Small intestine (tissue), 7 donors: ENCODE data around the gene VPS54. TPM values are rescaled to one million over a fixed set of nuclear protein-coding genes. Genes with fewer than 3 reads are reported as not detected.
"Not testable (repeated sequence)": the region's sequence is repeated elsewhere in the genome, so short reads cannot be mapped to it uniquely, and the experiment has no call there.

ENCODE experiments used
- DNase-seq, 2 donors: peaks; one replicate each; pipeline versions ENCODE4 v3.0.0 to v3.0.0-alpha.2; 2013
- FAIRE-seq: peaks from 2 replicates; lab custom pipeline; 2012; peaks lifted over from hg19 to GRCh38; lab: Jason Lieb, UNC
- H3K27ac ChIP-seq, 3 donors: one replicate each; pipeline ENCODE4 v1.5.1; 2013; ENCODE audit warnings: low read length in 2 of 3, mild to moderate bottlenecking in 2 of 3, control low read depth in 1 of 3, inconsistent platforms in 1 of 3, low read depth in 1 of 3, moderate library complexity in 1 of 3
- H3K27me3 ChIP-seq, 3 donors: one replicate each; pipeline ENCODE4 v1.6.1; 2013; ENCODE audit warnings: low read length in 3 of 3, inconsistent platforms in 1 of 3; ENCODE audit not compliant: control insufficient read depth in 3 of 3, insufficient read depth in 3 of 3
- H3K36me3 ChIP-seq, 3 donors: one replicate each; pipeline ENCODE4 v1.6.1; 2013; ENCODE audit warnings: low read length in 3 of 3, inconsistent platforms in 1 of 3, low read depth in 1 of 3, mild to moderate bottlenecking in 1 of 3, moderate library complexity in 1 of 3; ENCODE audit not compliant: control insufficient read depth in 3 of 3, insufficient read depth in 2 of 3
- H3K4me1 ChIP-seq, 3 donors: one replicate each; pipeline ENCODE4 v1.6.1; 2013; ENCODE audit warnings: low read length in 2 of 3, inconsistent platforms in 1 of 3, low read depth in 1 of 3, mild to moderate bottlenecking in 1 of 3, moderate library complexity in 1 of 3; ENCODE audit not compliant: control insufficient read depth in 3 of 3, insufficient read depth in 2 of 3
- H3K4me3 ChIP-seq, 3 donors: one replicate each; pipeline ENCODE4 v1.5.1; 2013; ENCODE audit warnings: low read length in 3 of 3, control low read depth in 1 of 3, inconsistent platforms in 1 of 3, low read depth in 1 of 3, mild to moderate bottlenecking in 1 of 3, moderate library complexity in 1 of 3
- H3K9me3 ChIP-seq, 2 donors: one replicate each; pipeline ENCODE4 v1.6.1; 2013; ENCODE audit warnings: low read depth in 1 of 2, low read length in 1 of 2; ENCODE audit not compliant: control insufficient read depth in 2 of 2, insufficient read depth in 1 of 2
- WGBS, 3 donors: extraction: QIAGEN DNeasy Blood & Tissue Kit; methylation state at CpG; one replicate each; pipeline ENCODE4 v1.1.7; 2013; 5-methylcytosine and 5-hydroxymethylcytosine counted together
- polyA plus RNA-seq, 4 donors: library from polyadenylated mRNA; stranded (reverse) in 3 of 4; unstranded in 1 of 4; fragments of 200-250 nt in 3 of 4; fragments of 120-200 nt in 1 of 4; gene quantifications; one replicate each; pipeline versions ENCODE4 v1.2.1 to v1.2.3, GENCODE V29; 2013
- donor health status: healthy with polysubstance abuse.
- donor health status: control.
- donor health status: control.
- donor health status: Bipolar disorder and iron deficiency.
- donor health status: healthy.

The VPS54 gene
- polyA plus RNA-seq, 4 donors: 12.3 to 30.4 (median 17.6) TPM

DNA sequence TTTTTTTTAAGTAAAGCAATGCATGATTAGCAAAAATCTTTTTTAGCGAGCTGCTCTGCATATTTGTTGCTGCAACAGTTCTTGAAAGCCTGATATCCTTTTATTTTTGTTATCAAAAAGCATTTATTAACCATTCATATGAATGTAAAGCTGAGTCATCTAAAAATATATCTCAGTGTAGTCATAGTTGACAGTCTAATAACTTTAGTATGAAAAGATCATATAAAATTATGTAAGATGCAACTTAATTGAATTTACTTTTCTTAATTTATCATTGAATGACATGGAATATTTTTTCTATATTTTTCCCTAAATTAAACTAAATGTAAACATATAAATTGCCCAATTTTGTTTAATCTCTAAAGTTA lies 169.0 kb downstream of the VPS54 start:
- FAIRE-seq: no peak
- WGBS, 3 donors: 78 to 82% (median 80%) methylated on average over 1 of the region's 1 CpG
- H3K4me3 ChIP-seq: no peak overlapping the region

DNA sequence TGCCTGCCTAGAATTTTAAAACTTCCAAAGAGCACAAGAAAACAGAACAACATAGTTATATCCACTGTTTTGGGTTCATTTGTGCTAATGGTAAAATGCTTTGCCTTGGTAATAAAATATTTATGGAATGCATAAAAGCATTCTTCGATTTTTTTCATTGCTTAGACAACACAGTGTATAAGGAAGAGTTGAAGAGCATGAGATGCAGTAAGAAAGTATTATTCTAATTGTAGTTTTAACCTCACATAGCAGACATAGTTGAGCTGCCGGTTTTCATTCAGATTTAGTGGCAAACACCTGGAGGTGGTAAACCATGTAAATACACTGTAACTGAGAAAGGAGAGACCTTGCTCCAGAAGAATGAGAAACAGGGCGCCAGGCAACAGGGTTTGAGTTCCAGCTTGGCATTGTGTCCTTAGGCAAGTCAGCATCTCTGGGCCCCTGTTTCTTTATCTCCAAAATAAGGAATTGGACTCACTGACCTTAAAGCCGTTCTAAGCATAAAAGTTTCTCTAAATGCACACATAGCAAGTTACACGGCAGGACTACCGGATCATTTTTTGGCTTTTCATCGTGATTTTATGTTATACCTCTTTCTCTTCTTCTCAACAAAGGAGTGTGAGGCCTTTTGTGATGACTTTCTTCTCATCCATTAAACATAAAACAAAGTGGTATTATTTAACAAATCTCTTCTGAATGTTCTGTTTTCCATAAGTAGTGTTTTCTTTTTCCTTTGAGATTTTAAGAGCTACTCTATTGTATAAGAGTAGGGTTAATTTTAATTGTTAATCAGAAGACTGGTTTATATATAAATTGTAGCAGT lies 169.6 kb downstream of the VPS54 start:
- peaks cover 6 to 7% (median 6%) of the 10 kb centered on the region in 3 donors for H3K4me1 ChIP-seq
- H3K36me3 ChIP-seq: no peaks in the 10 kb centered on the region
- H3K27ac ChIP-seq: peak overlapping the region in 1 of 3 donors; percentile 31
- no peak overlapping the region for H3K4me3 ChIP-seq
- H3K9me3 ChIP-seq: no peaks in the 10 kb centered on the region
- WGBS, 3 donors: 59 to 67% (median 64%) methylated on average over 7 of the region's 7 CpGs
- H3K27me3 ChIP-seq: no peaks in the 10 kb centered on the region
- DNase-seq (no peak), FAIRE-seq (no peak)

More for the DNA sequence above, 169.0 kb downstream of the VPS54 start:
- Histone ChIP-seq H3K4me1 (peaks cover 6 to 7% (median 6%) of the 10 kb centered on the region in 3 donors), H3K9me3 (no peaks in the 10 kb centered on the region), H3K27ac (peak overlapping the region in 1 of 3 donors; percentile 31), H3K36me3 (no peaks in the 10 kb centered on the region), H3K27me3 (no peaks in the 10 kb centered on the region)
- DNase-seq: no peak

DNA sequence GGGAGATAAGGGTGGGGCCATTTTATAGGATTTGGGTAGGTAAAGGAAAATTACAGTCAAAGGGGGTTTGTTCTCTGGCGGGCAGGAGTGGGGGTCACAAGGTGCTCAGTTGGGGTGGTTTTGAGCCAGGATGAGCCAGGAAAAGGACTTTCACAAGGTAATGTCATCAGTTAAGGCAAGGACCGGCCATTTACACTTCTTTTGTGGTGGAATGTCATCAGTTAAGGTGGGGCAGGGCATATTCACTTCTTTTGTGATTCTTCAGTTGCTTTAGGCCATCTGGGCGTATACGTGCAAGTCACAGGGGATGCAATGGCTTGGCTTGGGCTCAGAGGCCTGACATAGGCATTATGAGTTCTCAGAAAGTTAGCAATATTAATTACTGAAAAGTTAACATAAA lies 171.7 kb downstream of the VPS54 start:
- not testable (repeated sequence) for H3K27me3 ChIP-seq, DNase-seq, H3K36me3 ChIP-seq, H3K9me3 ChIP-seq, H3K4me3 ChIP-seq, H3K27ac ChIP-seq, FAIRE-seq
- peaks cover 6 to 14% (median 9%) of the 10 kb centered on the region in 3 donors for H3K4me1 ChIP-seq
- 83 to 98% (median 94%) methylated on average over 3 to 4 of the region's 4 CpGs for WGBS, 3 donors

DNA sequence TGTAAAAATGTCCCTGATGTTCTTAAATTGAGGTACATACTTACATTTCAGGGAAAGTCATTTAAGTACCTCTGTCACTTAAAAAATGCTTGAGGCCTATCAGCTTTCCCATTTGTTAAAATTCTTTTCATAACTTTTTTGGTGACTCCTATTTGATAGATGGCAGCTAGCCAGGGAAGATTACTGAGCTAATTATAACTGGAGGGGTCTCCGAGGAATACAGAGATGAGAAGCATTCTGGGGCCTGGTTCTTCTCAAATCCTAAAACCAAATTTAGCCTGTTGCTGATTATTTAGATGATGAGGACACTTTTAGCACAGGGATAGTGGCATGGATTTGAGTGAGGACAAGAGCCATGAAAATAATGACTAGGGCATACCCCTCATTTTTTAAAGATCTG lies 172.7 kb downstream of the VPS54 start:
- peaks cover 6 to 14% (median 6%) of the 10 kb centered on the region in 3 donors for H3K4me1 ChIP-seq
- DNase-seq (no peak), FAIRE-seq (no peak)
- H3K4me3 ChIP-seq: no peak overlapping the region
- no peaks in the 10 kb centered on the region for H3K27me3 ChIP-seq
- 64 to 93% (median 81%) methylated on average over 1 of the region's 1 CpG for WGBS, 3 donors
- H3K27ac ChIP-seq: no peak overlapping the region
- no peaks in the 10 kb centered on the region for H3K36me3 ChIP-seq
- no peaks in the 10 kb centered on the region for H3K9me3 ChIP-seq

DNA sequence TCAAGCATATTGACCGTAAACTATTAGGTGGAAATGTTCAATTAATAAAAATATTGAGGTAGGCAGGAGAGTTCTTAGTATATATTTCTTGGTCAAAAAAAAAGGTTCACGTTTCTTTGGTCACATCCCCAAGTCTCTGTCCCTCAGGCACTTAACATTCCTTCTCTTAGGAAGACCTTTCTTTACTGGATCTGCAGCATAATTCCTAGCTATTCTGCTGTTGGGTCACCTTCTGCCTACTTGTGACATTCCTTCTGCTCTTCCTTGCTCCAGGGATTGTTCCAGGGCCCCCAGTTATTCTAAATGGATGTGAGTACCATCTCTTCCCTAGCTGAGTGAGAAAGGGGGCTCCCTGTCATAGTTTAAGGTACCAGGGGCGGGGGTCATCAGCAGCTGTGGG lies 173.4 kb downstream of the VPS54 start:
- no peak overlapping the region for H3K4me3 ChIP-seq
- no peaks in the 10 kb centered on the region for H3K27me3 ChIP-seq
- H3K27ac ChIP-seq: no peak overlapping the region
- no peaks in the 10 kb centered on the region for H3K36me3 ChIP-seq
- DNase-seq (no peak), FAIRE-seq (no peak)
- 86 to 97% (median 93%) methylated on average over 3 of the region's 3 CpGs for WGBS, 3 donors
- H3K4me1 ChIP-seq: peaks cover 6 to 14% (median 6%) of the 10 kb centered on the region in 3 donors
- no peaks in the 10 kb centered on the region for H3K9me3 ChIP-seq

DNA sequence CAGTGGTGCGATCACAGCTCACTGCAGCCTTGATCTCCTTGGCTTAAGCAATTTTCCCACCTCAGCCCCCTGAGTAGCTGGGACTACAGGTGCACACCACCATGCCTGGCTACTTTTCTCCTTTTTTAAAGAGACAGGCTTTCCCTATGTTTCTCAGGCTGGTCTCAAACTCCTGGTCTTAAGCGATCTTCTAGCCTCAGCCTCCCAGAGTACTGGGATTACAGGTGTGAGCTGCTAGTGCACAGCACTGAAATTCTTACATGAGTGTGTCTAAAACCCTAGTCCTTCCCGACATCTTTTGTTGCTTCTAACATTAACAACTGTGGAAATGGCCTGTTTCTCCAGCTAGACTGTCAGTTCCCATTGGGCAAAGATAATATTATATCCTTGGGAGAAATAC lies 174.6 kb downstream of the VPS54 start:
- FAIRE-seq: no peak
- Histone ChIP-seq H3K4me1 (peaks cover 7 to 10% (median 9%) of the 10 kb centered on the region in 3 donors), H3K36me3 (no peaks in the 10 kb centered on the region), H3K27ac (no peak overlapping the region), H3K27me3 (no peaks in the 10 kb centered on the region), H3K4me3 (no peak overlapping the region), H3K9me3 (no peaks in the 10 kb centered on the region)
- DNase-seq: no peak
- 87 to 96% (median 92%) methylated on average over 3 of the region's 3 CpGs for WGBS, 3 donors

DNA sequence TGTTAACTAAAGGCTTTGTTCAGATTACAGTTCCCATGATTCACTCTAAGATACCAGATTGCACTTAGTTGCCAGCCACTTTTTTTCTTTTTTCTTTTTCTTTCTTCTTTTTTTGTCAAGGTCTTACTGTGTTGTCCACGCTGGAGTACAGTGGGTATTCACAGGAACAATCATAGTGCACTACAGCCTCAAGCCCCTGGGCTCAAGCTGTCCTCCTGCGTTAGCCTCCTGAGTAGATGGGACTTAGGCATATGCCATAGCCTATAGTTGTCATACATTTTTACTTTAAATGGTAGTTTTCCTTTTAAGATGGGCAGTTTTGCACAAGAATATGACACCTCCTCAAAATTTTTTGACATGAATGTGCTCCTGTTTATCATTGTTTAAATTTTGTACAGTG lies 175.4 kb downstream of the VPS54 start:
- Histone ChIP-seq H3K36me3 (no peaks in the 10 kb centered on the region), H3K9me3 (no peaks in the 10 kb centered on the region), H3K27ac (peak overlapping the region in 1 of 3 donors; percentile 99), H3K4me3 (peak overlapping the region in 2 of 3 donors; percentile 14 to 96), H3K27me3 (no peaks in the 10 kb centered on the region), H3K4me1 (peaks cover 5 to 7% (median 7%) of the 10 kb centered on the region in 3 donors)
- FAIRE-seq (no peak), DNase-seq (no peak)
- WGBS, 3 donors: 86 to 91% (median 87%) methylated on average over 2 of the region's 2 CpGs

DNA sequence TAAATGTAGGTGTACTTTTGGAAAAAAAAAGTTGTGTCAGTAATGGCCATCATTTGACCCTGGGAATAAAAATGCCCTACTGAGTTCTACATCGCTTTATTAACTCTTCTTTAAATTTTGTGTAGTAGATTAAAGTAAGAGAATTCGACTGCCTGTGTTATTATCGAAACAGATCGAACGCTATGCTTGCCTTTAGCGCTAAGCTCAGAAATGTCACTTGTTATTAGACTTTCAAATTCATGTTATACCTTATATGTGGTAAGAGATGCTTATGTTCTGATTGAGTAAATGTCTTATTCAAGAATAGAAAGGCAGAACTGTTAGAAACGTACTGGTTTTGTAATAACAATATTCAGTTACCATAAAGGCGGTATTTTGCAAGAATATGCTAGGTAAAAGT lies 176.1 kb downstream of the VPS54 start:
- Histone ChIP-seq H3K4me1 (peaks cover 5 to 7% (median 7%) of the 10 kb centered on the region in 3 donors), H3K4me3 (peak overlapping the region in 2 of 3 donors; percentile 56 to 96), H3K27me3 (no peaks in the 10 kb centered on the region), H3K36me3 (no peaks in the 10 kb centered on the region), H3K9me3 (no peaks in the 10 kb centered on the region), H3K27ac (peak overlapping the region in 1 of 3 donors; percentile 99)
- no peak for FAIRE-seq
- 63 to 78% (median 72%) methylated on average over 8 of the region's 8 CpGs for WGBS, 3 donors
- peak in 1 of 2 donors; percentile 21 for DNase-seq
